Activated T-helper 2 cell treated with anti-CD3 and anti-CD28 coated beads, Interferon-gamma antibody, Interleukin-2, Interleukin-4, amounts not matched to agents 10 μg/mL and 5 μg/mL and 100 μg/mL, durations not matched to agents 14 hours and 24 hours and 36 hours (primary cell): Measurements from ENCODE around the gene CSAG3. TPM values are rescaled to one million over a fixed set of nuclear protein-coding genes. Genes with fewer than 3 reads are reported as not detected.
A peak's percentile ranks its signal among the peaks of the same experiment; 100 is the strongest.
"Not testable (repeated sequence)": the region's sequence is repeated elsewhere in the genome, so short reads cannot be mapped to it uniquely, and the experiment has no call there.

Source experiments
- DNase-seq: peaks from one replicate; pipeline ENCODE4 v3.0.0; 2021; ENCODE audit warnings: low spot score
- H3K27ac Mint-ChIP-seq: one replicate; pipeline ENCODE4 v1.8.0; 2021; ENCODE audit warnings: mixed read lengths
- H3K27me3 Mint-ChIP-seq: one replicate; pipeline ENCODE4 v1.8.0; 2021; ENCODE audit warnings: low read depth, mixed read lengths
- H3K36me3 Mint-ChIP-seq: one replicate; pipeline ENCODE4 v1.8.0; 2021; ENCODE audit warnings: low read depth, mixed read lengths
- H3K4me1 Mint-ChIP-seq: one replicate; pipeline ENCODE4 v1.8.0; 2021; ENCODE audit warnings: low read depth, mixed read lengths
- H3K4me3 Mint-ChIP-seq: one replicate; pipeline ENCODE4 v1.8.0; 2021; ENCODE audit warnings: low read depth, mild to moderate bottlenecking, moderate library complexity, mixed read lengths
- H3K9me3 Mint-ChIP-seq: one replicate; pipeline ENCODE4 v1.8.0; 2021; ENCODE audit warnings: mixed read lengths
- intact Hi-C: fragments of 100-400 bp; cut with micrococcal nuclease; formaldehyde crosslinking; loops from one replicate; pipeline ENCODE4 v1.15.1; 2023
- total RNA-seq: library from RNA; stranded (reverse); gene quantifications from 2 replicates; pipeline ENCODE4 v1.2.3, GENCODE V29; 2022

Gene CSAG3
- total RNA-seq, 1 donor from 2014 or later: not detected

- H3K9me3 Mint-ChIP-seq, H3K27me3 Mint-ChIP-seq, intact Hi-C loops, H3K27ac Mint-ChIP-seq, DNase-seq, H3K4me1 Mint-ChIP-seq, H3K36me3 Mint-ChIP-seq, H3K4me3 Mint-ChIP-seq: not testable (repeated sequence)
Observed at GRCh38 chrX:152754871-152755270, 4.1 kb upstream of the CSAG3 start.

- DNase-seq, H3K4me1 Mint-ChIP-seq, H3K27me3 Mint-ChIP-seq, intact Hi-C loops, H3K4me3 Mint-ChIP-seq, H3K36me3 Mint-ChIP-seq, H3K27ac Mint-ChIP-seq, H3K9me3 Mint-ChIP-seq: not testable (repeated sequence)
Observed at GRCh38 chrX:152759544-152759943, 526 bp downstream of the CSAG3 start.

- DNase-seq, H3K27me3 Mint-ChIP-seq, H3K9me3 Mint-ChIP-seq, H3K4me3 Mint-ChIP-seq, H3K36me3 Mint-ChIP-seq, H3K4me1 Mint-ChIP-seq, H3K27ac Mint-ChIP-seq, intact Hi-C loops: not testable (repeated sequence)
Observed at GRCh38 chrX:152761582-152761981, 2.6 kb downstream of the CSAG3 start.

GRCh38 chrX:152766562-152766961 lies 7.5 kb downstream of the CSAG3 start:
- H3K9me3 Mint-ChIP-seq, H3K4me1 Mint-ChIP-seq, H3K36me3 Mint-ChIP-seq, H3K27ac Mint-ChIP-seq, H3K4me3 Mint-ChIP-seq, DNase-seq, intact Hi-C loops, H3K27me3 Mint-ChIP-seq: not testable (repeated sequence)

- H3K4me3 Mint-ChIP-seq, H3K4me1 Mint-ChIP-seq, H3K27ac Mint-ChIP-seq, intact Hi-C loops, H3K9me3 Mint-ChIP-seq, H3K36me3 Mint-ChIP-seq, H3K27me3 Mint-ChIP-seq, DNase-seq: not testable (repeated sequence)
Observed at GRCh38 chrX:152769549-152770289, 10.7 kb downstream of the CSAG3 start, which contains the start of gene MAGEA6. Gene MAGEA6 (minus strand): TSS chrX:152769689. CDS start chrX:152767650, 2,039 bp downstream.

- H3K27me3 Mint-ChIP-seq, H3K4me1 Mint-ChIP-seq, intact Hi-C loops, H3K9me3 Mint-ChIP-seq, DNase-seq, H3K4me3 Mint-ChIP-seq, H3K36me3 Mint-ChIP-seq, H3K27ac Mint-ChIP-seq: not testable (repeated sequence)
Observed at GRCh38 chrX:152787062-152787461, 28.0 kb downstream of the CSAG3 start.

GRCh38 chrX:152798945-152799344 lies 39.9 kb downstream of the CSAG3 start:
- no peaks in the 10 kb centered on the region for H3K4me1 Mint-ChIP-seq
- H3K9me3 Mint-ChIP-seq: no peaks in the 10 kb centered on the region
- no peak for DNase-seq
- no peak overlapping the region for H3K4me3 Mint-ChIP-seq
- H3K36me3 Mint-ChIP-seq: no peaks in the 10 kb centered on the region
- peaks cover 8% of the 10 kb centered on the region for H3K27me3 Mint-ChIP-seq
- no peak overlapping the region for H3K27ac Mint-ChIP-seq
- intact Hi-C loops: no loop called here

GRCh38 chrX:152806035-152806434 lies 47.0 kb downstream of the CSAG3 start:
- Mint-ChIP-seq H3K4me1 (peaks cover 7% of the 10 kb centered on the region), H3K27me3 (peaks cover 3% of the 10 kb centered on the region), H3K36me3 (no peaks in the 10 kb centered on the region), H3K9me3 (no peaks in the 10 kb centered on the region), H3K4me3 (no peak overlapping the region), H3K27ac (peak overlapping the region; percentile 29)
- intact Hi-C loops: no loop called here
- DNase-seq: no peak

Other genes with a start within 250 kb of the CSAG3 start
- 0.05 and 0.07 TPM in 2 replicates for gene GABRQ, start 121.3 kb upstream of the CSAG3 start, total RNA-seq
- not detected in 2 replicates for gene MAGEA3, start 60.4 kb upstream of the CSAG3 start, total RNA-seq
- not detected in 2 replicates for gene CSAG2, start 49.9 kb upstream of the CSAG3 start, total RNA-seq
- not detected in 2 replicates for gene MAGEA2B, start 44.6 kb upstream of the CSAG3 start, total RNA-seq
- not detected in 2 replicates for gene CSAG1, start 25.5 kb upstream of the CSAG3 start, total RNA-seq
- gene MAGEA12, start 25.5 kb upstream of the CSAG3 start, total RNA-seq: not detected in 2 replicates
- not detected in 2 replicates for gene MAGEA2, start 5.4 kb upstream of the CSAG3 start, total RNA-seq
- gene MAGEA6, start 10.5 kb downstream of the CSAG3 start, total RNA-seq: not detected in 2 replicates
- 9.9 and 11.3 TPM in 2 replicates for gene CETN2, start 71.5 kb downstream of the CSAG3 start, total RNA-seq
- gene NSDHL, start 71.8 kb downstream of the CSAG3 start, total RNA-seq: 25.9 and 26.7 TPM in 2 replicates
- 0.68 and 0.83 TPM in 2 replicates for gene ZNF185, start 138.8 kb downstream of the CSAG3 start, total RNA-seq
- gene PNMA5, start 234.9 kb downstream of the CSAG3 start, total RNA-seq: not detected in 2 replicates